ENCODE data around the gene PABPN1L.

PABPN1L gene

GRCh38 chr16:88866151-88866920 lies at the start of gene PABPN1L:
TSS of gene PABPN1L (minus strand) at chr16:88866660. CDS start at chr16:88866606, 54 bp downstream.
- Histone ChIP-seq H3K27me3 (replicated peaks) (peaks cover 4% of the 10 kb centered on the region), H3K27ac (no peak within 1 kb of the TSS), H3K4me3 (ENCODE audit: low read depth, low read length) (no peak within 1 kb of the TSS), H3K36me3 (replicated peaks) (no peaks in the 10 kb centered on the region)
- TF ChIP-seq CTCF (IDR thresholded peaks at IDR 0.05; ENCODE audit: low read depth, low read length, missing control alignments) = no peak
- no peak for DNase-seq
- in situ Hi-C loops (cut with HindIII; ENCODE audit: low pct_ligation_motif_present, low sequenced_read_pairs) = no loop called here

- DNase-seq = no peak
- in situ Hi-C loops (cut with HindIII; ENCODE audit: low pct_ligation_motif_present, low sequenced_read_pairs) = no loop called here
- no peak for TF ChIP-seq CTCF (IDR thresholded peaks at IDR 0.05; ENCODE audit: low read depth, low read length, missing control alignments)
- no peaks in the 10 kb centered on the region for H3K36me3 ChIP-seq (replicated peaks)
- H3K27me3 ChIP-seq (replicated peaks) = peaks cover 5% of the 10 kb centered on the region
- no peak overlapping the region for H3K4me3 ChIP-seq (ENCODE audit: low read depth, low read length)
- no peak overlapping the region for H3K27ac ChIP-seq
Measured at GRCh38 chr16:88915639-88916327, 49.3 kb upstream of the PABPN1L start.

GRCh38 chr16:88914750-88915368 lies 48.4 kb upstream of the PABPN1L start:
- TF ChIP-seq CTCF (IDR thresholded peaks at IDR 0.05; ENCODE audit: low read depth, low read length, missing control alignments) = no peak
- in situ Hi-C loops (cut with HindIII; ENCODE audit: low pct_ligation_motif_present, low sequenced_read_pairs) = no loop called here
- no peak overlapping the region for H3K4me3 ChIP-seq (ENCODE audit: low read depth, low read length)
- no peak for DNase-seq
- H3K27me3 ChIP-seq (replicated peaks) = peaks cover 8% of the 10 kb centered on the region
- no peaks in the 10 kb centered on the region for H3K36me3 ChIP-seq (replicated peaks)
- H3K27ac ChIP-seq = no peak overlapping the region

DNA sequence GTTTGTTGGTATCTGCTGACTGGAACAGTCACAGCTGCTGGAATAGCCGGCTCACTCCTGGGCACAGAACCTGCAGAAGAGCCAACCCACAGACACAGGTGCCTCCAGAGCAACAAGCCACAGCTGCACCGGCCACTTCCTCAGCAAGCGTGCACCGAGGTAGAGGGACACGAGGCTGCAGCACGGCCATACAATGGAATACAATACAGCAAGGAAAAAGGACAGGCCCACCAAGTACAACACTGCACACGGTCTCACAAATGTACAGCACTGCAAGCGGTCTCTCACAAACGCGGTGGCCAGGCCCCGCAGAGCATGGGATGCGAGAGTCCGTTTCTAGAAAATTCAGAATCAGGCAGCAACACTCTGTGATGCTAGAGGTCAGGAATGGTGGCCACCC lies 47.4 kb upstream of the PABPN1L start:
- H3K4me3 ChIP-seq (ENCODE audit: low read depth, low read length) = no peak overlapping the region
- no peak for DNase-seq
- TF ChIP-seq CTCF (IDR thresholded peaks at IDR 0.05; ENCODE audit: low read depth, low read length, missing control alignments) = no peak
- in situ Hi-C loops (cut with HindIII; ENCODE audit: low pct_ligation_motif_present, low sequenced_read_pairs) = no loop called here
- H3K27ac ChIP-seq = no peak overlapping the region
- peaks cover 12% of the 10 kb centered on the region for H3K27me3 ChIP-seq (replicated peaks)
- no peaks in the 10 kb centered on the region for H3K36me3 ChIP-seq (replicated peaks)

DNA sequence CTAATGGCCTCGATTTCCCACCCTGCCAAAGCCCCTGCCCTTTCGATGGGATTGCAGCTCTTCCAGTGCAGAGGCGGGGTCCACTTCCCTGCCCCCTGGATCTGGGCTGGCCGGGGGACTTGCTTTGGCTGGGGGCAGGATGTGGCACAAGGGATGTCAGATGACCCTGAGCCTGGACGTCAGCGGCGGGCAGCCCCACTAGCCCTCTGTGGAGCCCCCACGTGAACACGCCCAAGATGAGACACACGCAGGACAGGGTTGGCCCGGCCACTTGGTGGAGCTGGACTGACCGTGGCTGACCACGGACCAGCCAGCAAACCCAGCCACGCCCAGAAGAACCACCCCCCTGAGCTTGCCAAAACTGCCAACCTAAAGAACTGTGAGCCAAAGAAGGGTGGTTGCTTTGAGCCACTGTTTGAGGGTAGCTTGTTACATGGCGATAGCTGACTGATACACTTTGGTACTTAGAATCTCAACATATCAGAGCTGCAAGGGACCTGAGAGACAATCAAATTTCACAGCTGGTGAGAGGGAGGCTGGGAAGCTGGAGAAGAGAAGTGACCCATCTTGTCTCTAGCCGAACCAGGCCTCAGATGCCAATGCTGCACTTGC lies 46.6 kb upstream of the PABPN1L start:
- Histone ChIP-seq H3K27ac (no peak overlapping the region), H3K4me3 (ENCODE audit: low read depth, low read length) (no peak overlapping the region), H3K36me3 (replicated peaks) (no peaks in the 10 kb centered on the region), H3K27me3 (replicated peaks) (peaks cover 12% of the 10 kb centered on the region)
- in situ Hi-C loops (cut with HindIII; ENCODE audit: low pct_ligation_motif_present, low sequenced_read_pairs) = no loop called here
- no peak for TF ChIP-seq CTCF (IDR thresholded peaks at IDR 0.05; ENCODE audit: low read depth, low read length, missing control alignments)
- DNase-seq = no peak

Data from brain microvascular endothelial cell (primary cell).